Vagina (tissue), 2 donors: ENCODE measurements around the gene BNIP1.

Experiments used
- CTCF ChIP-seq, 3 experiments: fragments of 450-650 bp in 2 of 3; fragments of 200-600 bp in 1 of 3; sonication (generic) in 1 of 3; IDR thresholded peaks; one replicate each; pipeline ENCODE4 v1.5.1; 2017 to 2019; ENCODE audit warnings: antibody characterized with exemption in 3 of 3, mild to moderate bottlenecking in 2 of 3, moderate library complexity in 2 of 3
- POLR2AphosphoS5 ChIP-seq, 2 donors: sonication (generic); formaldehyde crosslinking; IDR thresholded peaks; one replicate each; pipeline ENCODE4 v1.9.0; 2017; ENCODE audit warnings: antibody characterized with exemption in 2 of 2, mild to moderate bottlenecking in 2 of 2, low read depth in 1 of 2; ENCODE audit not compliant: insufficient read depth in 1 of 2

DNA sequence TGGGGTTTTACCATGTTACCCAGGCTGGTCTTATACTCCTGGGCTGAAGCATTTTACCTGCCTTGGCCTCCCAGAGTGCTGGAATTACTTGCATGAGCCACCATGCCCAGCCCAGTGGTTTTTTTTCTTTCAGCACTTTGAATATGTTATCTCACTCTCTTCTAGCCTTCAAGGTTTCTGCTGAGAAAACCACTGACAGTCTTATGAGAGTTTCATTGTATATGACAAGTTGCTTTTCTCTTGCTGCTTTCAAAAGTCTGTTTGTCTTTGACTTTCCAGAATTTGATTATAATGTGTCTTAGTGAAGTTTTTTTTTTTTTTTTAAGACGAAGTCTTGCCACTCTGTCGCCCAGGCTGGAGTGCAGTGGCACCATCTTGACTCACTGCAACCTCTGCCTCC, 43.1 kb upstream of the BNIP1 start:
- TF ChIP-seq CTCF (IDR thresholded peaks at IDR 0.05) (no peak), POLR2AphosphoS5 (IDR thresholded peaks at IDR 0.05; ENCODE audit: insufficient read depth in 1 of 2, low read depth in 1 of 2) (no peak)
